HK-2 (cell line): ENCODE data around the gene SNX22.
"Not testable (repeated sequence)": the region's sequence is repeated elsewhere in the genome, so short reads cannot be mapped to it uniquely, and the experiment has no call there.

Experiments
- DNase-seq: peaks from one replicate; pipeline ENCODE4 v3.0.0-alpha.2; 2018; ENCODE audit not compliant: unreplicated experiment

The SNX22 gene

GRCh38 chr15:64151727-64152506 lies at the start of gene SNX22:
Gene SNX22 (plus strand): TSS chr15:64151731. CDS start chr15:64151776, 45 bp downstream.
- DNase-seq = peak; percentile 19

GRCh38 chr15:64102497-64102896 lies 49.0 kb upstream of the SNX22 start:
- no peak for DNase-seq

GRCh38 chr15:64105113-64105704 lies 46.3 kb upstream of the SNX22 start:
- no peak for DNase-seq

- no peak for DNase-seq
These were observed 44.2 kb upstream of the SNX22 start for GRCh38 chr15:64107337-64107736.

GRCh38 chr15:64110108-64110701 lies 41.3 kb upstream of the SNX22 start:
- not testable (repeated sequence) for DNase-seq

- no peak for DNase-seq
These were observed 40.4 kb upstream of the SNX22 start for GRCh38 chr15:64110950-64111678.

- DNase-seq = no peak
These were observed 39.9 kb upstream of the SNX22 start for GRCh38 chr15:64111679-64112050.

GRCh38 chr15:64112073-64112772 lies 39.3 kb upstream of the SNX22 start:
- DNase-seq = no peak

- DNase-seq = no peak
These were observed 38.6 kb upstream of the SNX22 start for GRCh38 chr15:64112904-64113303.

GRCh38 chr15:64117759-64118487 lies 33.6 kb upstream of the SNX22 start:
- no peak for DNase-seq

- DNase-seq = not testable (repeated sequence)
These were observed 31.2 kb upstream of the SNX22 start for GRCh38 chr15:64120322-64120721.

GRCh38 chr15:64121614-64122013 lies 29.9 kb upstream of the SNX22 start:
- no peak for DNase-seq

- no peak for DNase-seq
These were observed 29.1 kb upstream of the SNX22 start for GRCh38 chr15:64122444-64122843.

GRCh38 chr15:64122936-64123351 lies 28.6 kb upstream of the SNX22 start:
- DNase-seq = no peak

- no peak for DNase-seq
These were observed 25.6 kb upstream of the SNX22 start for GRCh38 chr15:64125978-64126377.

- no peak for DNase-seq
These were observed 23.8 kb upstream of the SNX22 start for GRCh38 chr15:64127521-64128270.

- DNase-seq = no peak
These were observed 21.4 kb upstream of the SNX22 start for GRCh38 chr15:64130159-64130558.

GRCh38 chr15:64131547-64131946 lies 20.0 kb upstream of the SNX22 start:
- no peak for DNase-seq

- DNase-seq = no peak
These were observed 19.3 kb upstream of the SNX22 start for GRCh38 chr15:64132217-64132616.

- no peak for DNase-seq
These were observed 17.7 kb upstream of the SNX22 start for GRCh38 chr15:64133623-64134344.
